ENCODE data around the gene CUL1.

Gene CUL1

DNA sequence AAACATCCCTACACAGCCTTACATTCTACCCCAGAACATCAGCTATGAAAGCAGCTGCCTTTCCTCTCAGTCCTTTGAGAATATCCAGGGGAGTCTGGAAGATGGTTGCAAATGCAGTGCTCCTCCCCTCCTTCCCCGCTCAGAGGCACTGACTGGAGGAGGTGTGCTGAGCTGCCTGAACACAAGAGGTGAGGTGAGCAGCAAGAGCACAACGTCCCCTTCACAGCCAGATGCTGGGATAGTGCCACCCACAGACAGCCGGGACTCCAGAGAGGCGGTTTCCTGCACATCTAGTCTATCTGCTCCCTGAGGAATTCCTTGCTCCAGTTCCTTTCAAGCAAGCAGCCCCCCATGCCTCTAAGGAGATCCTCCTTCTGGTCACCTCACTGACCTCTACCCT, 111.2 kb downstream of the CUL1 start:
- DNase-seq, result no peak

DNA sequence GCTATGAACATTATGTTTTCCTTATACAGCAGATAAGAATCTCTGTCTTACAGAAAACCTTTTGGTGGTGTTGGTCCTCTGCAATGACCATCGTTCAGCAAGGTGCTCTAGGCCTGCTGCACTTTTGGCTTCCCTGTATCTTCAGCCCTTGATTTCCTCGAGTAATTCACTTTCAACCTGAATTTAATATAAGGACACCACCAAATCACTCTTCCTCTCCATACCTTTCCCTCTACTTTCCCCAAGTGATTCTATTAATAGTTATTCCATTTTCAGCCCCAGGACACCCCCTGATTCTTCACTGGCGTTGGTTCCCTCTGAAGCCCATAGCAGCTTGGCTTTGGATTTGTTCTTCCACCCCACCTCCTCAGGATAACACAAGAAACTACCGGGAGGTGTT, 113.2 kb downstream of the CUL1 start:
- no peak for DNase-seq

DNA sequence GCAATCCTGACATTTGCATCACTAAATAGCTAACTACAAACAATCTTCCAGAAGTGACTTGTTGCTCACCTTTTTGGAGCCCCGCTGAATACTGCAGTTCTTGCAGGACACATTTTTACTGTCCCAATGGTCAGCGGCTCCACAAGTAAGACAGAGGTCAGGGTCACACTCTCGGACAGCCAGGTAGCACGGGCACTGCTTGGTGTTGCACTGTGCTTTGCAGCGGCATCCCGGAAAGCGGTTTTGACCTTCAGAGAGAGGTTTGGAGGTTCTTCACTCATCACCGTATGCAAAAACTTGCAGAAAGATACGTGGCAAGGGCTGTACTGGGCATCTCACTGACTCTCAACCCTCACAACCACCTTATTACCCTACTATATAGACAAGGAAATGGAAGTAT, 115.2 kb downstream of the CUL1 start:
- DNase-seq, result no peak

DNA sequence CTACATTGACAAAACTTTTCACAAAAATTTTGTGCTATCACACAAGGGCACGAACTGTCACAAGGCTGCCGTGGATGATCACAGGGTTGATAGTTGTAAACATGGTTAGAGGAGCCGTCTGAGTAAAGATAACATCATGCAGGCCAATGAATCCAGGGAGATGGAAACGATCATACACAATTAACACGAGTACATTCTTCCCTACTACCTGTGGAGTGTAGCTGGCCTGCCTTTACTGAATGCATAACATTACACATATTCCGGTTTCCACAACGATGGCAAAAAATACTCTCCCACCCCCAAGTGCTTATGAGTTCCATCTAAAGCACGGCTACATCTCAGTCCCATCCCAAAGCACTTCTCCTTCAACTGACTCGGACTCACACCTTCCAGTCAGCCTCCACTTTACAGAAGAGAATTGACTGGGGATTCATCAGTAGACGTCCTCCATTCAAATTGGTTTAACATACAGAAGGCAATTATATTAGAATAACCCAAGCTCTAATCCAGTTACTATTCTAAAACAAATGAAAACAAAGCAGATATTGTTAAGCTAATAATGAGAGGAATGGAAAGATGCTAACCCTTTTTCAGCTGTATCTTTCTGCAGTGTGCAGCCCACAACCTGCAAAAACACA, 116.3 kb downstream of the CUL1 start:
- DNase-seq, result no peak

DNA sequence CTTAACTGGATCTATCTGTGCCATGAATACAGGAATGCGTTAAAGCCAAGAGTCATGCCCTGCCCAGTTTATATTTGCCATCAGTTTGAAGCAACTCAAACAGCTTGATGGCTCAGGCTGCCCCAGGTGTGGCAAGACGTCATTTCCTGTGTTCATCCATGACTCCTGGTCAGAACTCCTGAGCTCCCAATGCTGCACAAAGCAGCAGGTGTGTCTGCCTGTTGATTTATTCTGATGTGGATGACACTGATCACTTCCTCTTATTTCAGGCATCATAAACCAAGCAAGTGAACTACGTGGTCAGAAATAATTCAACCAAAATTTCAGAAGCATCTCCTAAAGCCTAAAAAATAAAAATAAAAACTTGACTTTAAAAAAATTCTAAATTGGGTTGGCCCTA, 116.9 kb downstream of the CUL1 start:
- DNase-seq, result no peak

DNA sequence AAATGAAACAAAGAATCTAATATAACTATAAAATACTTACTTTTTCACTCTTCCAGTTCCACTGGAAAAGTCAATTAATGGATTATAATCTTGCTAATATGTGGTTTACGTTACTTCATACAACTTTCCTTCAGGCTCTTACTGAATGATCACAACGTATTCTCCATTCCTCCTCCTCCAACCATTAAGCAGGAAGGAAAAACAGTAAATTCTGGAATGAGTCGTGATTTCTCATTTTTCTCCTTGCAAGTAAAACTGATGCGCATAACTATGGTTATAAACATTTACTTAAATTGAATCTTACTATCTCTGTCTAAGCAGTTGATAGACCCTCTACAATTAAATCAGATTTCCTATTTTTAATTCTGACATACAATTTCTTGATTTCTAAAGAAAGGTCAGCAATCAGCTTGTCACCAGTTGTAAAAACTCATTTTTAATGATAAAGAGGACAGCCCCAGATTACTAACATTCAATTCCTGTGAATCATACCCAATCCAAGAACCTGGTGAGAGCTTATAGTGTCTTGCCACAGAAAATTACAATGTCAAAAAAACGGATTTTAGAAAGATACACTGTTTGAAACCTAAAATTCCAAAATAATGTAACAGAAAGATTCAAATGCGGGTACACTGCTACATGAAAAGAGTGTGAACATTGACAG, 121.1 kb downstream of the CUL1 start:
- DNase-seq, result no peak

DNA sequence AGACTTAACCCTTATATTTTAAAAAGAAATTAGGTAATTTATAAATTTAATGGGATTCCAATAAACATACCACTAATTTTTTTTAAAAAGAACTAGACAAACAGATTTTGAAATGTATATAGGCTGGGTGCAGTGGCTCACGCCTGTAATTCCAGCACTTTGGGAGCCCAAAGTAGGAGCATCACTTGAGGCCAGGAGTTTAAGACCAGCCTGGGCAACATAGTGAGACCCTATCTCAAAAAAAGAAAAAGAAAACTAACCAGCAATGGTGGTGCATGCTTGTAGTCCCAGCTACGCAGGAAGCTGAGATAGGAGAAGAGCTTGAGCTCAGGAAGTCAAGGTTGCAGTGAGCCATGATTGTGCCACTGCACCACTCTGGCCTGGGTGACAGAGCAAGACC, 122.7 kb downstream of the CUL1 start:
- DNase-seq, result no peak

DNA sequence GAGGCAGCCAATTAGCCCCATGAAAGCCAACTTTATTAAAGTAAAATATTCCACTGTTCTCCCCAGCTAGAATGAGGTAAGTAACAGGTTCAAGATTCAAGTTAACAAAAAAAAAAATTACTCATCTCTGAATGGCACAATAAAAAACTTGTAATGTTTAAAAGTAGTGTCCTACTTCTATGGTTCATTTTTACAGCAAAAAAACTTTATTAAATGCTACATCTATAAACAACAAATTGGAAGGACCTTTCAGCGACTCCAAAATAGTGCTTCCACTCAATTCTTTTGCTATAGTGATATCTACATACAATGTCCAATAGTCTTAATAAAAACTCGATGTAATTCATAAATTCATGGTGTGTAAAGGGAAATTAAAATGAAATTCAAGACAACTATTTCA, 126.2 kb downstream of the CUL1 start:
- DNase-seq, result no peak

DNA sequence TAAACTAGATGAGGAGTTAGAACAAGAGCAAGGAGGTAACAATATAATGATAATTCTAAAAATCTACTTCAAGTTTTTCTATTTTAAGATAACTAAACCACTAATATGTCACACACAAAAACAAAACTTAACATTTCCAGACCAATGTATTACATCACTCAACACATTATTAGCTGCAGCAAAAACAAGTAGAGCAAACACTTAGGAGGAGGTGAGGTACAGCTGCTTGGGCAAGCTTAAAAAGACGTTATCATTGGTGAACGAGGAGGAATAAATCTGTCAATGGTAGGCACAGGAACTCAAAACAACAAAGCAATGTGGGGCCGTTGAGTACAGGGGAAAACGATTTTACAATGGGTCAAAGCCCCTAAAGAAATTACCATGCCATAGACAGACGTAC, 126.6 kb downstream of the CUL1 start:
- DNase-seq, result no peak

DNA sequence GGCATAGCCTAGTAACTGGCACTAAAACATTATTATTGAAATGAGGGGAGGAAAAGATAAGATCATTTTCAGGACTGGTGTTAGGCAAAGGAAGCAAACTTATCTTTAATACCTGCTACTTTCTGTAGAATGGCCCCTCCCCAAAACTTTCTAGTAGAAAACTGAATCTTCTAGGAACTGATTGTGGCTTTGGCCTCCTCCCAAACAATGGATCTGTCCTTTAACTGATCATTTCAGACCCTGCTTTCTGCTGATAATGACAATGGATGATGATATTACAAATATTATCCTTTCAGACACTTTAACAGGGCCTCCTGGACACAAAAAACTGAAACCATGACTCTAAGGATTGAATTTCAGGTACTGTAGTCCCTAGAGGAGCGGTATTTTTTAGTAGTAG, 130.3 kb downstream of the CUL1 start:
- no peak for DNase-seq

DNA sequence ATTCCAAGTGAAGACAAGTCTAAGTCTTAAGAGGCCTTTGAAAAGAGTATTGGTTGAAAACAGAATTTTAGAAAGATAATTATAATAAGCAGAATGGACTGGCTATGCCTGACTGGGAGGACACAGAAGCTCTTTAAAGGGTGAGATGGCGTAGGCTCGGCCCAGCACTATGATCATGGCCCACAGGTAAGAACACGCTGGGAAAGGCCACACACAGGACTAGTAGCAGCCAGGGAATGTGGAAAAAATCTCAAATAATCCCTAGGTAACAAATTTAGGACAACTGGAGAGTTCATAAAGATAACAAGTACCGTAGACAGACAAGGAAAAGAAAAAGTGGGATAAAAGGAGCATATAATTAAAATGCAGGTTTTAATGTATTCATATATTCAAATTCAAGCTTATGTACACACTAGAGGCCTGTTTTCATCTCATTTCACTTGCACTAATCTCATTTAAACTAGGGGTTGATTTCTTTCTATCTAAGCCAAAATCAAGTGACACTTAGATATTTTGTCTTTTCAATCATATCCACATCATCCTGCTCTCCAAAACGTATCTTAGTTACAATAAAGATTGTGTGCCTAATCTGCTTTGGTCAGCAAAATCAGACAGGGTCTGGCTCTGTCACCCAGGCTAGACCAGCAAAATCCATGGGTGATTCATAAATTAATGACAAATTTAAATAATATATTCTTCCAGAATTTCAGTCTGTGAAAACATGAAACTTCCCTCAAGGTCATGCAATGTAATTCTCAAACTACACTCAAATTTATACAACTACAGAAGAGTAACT, 132.4 kb downstream of the CUL1 start:
- DNase-seq, result no peak

DNA sequence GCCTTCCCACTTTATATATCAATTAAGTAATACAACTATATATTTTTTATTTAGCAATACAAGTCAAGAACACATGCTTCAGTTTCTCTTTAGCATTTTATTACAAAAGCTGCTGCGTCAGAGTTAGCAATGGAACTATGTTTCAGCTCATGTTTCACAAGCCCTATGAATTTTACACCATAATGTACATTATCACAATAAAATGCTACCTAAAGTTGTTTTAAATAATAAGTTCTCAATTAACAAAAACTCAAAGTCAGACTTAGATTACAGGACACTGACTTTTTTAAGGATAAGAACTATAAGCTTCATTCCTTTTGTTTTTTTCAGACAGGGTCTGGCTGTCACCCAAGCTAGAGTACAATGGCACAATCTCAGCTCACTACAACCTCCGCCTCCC, 133.1 kb downstream of the CUL1 start:
- DNase-seq, result no peak

DNA sequence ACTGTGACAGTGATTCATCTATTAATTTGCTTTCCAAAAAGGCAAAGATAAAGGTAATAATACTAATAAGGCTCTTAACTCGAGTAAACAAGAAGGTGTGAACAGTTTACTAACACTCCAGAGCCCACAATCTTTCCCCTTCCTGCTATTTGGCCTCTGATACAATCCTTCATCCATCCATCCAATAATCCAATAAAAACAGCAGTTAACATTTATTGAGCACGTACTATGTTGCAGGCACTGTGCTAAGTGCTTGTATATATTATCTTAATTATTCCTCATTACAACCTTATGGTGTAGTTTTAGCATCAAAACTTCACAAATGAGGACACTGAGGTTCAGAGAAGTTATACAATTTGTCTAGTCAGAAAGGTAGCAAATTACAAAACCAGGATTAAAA, 135.9 kb downstream of the CUL1 start:
- no peak for DNase-seq

DNA sequence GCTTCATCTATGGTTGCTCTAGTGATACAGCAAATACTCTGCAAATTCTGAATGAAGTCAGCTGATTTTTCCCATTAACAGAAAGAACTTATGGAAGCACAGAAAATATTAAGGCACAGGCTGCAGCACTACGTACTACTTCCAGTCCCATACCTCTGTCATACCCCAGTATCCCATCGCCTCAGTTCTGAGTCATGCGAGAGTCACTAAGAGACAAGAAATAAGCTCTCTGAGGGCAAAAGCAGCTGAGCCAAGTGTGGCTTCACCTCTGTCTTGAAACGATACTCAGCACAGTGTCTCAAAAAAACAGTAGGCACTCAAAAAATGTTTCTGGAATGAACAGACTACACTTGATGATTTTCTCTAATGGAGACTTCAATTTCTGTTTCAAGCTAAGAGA, 137.2 kb downstream of the CUL1 start:
- DNase-seq, result no peak

DNA sequence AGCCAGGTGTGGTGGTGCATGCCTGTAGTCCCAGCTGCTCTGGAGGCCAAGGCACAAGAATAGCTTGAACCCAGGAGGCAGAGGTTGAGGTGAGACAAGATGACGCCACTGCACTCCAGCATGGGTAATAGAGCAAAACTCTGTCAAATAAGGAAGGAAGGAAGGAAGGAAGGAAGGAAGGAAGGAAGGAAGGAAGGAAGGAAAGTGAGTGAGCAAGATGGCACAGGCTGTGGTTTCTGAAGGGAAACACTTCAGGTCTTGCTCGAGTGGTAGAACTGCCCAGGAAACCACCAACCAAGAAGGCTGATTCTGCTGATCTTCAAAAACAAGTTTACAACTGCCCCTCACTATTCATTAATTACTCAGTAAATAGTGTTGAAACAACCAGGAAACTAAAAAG, 140.2 kb downstream of the CUL1 start:
- DNase-seq, result no peak

DNA sequence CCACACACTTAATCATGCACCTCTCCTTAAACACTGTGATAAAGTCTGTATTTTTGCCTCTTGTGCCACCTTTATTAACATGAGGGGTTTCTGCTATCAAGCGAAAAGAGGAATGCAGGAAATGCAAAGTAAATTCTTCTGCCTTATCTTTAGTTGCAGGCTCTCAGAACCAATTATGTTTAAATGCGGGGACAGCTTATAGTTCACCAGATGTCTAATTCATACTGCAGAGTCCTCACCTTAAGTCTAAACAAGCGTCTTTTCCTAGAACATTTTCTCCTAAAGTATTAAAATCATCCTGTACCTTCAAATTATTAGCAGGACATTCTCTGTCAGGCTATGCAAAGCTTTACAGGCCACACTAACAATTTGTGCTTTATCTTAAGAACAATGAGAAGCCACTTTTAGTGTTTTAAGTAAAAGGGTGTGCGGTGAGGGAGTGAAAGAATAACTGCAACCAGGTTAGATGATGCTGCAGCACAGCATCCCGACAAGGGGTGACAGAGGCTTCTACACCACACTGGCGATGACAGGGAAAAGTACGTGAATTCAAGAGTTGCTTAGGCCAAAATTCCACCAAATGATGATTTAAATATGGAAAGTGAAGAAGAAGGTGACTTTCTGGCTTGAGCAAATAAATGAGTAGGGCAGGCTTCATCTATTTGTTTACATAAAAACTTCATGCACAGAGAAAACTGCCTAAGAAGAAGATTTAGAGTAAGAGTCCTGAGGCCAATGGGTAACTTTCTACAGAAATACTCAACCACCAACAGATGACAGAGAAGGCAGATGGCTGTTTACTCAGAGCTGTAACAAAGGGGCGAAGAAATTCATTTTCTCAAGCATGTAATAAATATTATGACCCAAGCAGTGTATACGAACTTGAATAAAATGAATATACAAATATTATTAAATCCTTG, 149.4 kb downstream of the CUL1 start:
- no peak for DNase-seq

DNA sequence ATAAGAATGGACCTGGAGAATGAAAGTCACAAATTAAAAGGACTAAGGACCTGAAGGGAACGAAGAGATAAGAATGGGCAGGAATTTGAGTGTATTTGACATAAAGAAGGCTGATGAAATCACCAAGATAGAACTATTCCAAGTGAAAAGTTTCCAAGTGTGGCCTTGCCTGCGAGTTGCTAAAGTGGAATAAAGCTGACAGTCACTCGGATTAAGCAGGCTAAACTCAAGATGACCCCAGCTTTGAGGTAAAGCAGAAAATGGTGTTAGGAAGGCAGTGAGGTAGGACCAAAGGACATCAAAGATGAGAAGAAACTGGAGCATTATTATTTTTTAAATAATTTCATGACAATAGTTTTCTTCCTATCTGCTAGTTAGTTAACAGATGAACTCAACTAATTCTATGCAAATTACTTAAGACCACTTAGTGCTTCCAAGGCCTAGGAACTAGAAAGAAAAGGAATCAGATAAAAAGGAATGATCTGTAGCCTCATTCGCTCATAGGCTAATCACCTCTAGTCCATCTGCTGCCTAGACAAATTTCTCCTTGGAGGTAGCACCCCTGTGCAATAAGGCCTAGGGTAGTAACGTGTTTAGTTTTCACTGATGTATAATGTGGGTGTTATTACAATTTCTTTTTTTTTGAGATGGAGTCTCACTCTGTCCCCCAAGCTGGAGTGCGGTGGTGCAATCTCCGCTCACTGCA, 150.8 kb downstream of the CUL1 start:
- DNase-seq, result no peak

DNA sequence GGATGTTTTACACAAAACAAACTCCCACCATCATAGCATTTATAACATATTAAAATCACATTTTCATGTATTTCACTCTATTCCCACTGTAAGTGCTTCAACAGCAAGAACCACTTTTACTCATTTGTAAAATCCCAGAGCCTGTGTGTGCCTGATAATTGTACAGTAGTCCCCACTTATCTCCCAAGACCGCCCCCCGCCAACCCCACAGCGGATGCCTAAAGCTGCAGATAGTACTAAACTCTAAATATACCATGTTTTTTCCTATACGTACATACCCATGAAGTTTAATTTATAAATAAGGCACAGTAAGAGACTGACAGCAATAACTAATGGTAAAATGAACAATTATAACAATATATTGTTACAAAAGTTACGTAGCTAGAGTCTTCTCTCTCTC, 151.9 kb downstream of the CUL1 start:
- no peak for DNase-seq

Data from stimulated activated naive CD4-positive, alpha-beta T cell (primary cell).